ENCODE measurements around the gene ROR2.

DNA sequence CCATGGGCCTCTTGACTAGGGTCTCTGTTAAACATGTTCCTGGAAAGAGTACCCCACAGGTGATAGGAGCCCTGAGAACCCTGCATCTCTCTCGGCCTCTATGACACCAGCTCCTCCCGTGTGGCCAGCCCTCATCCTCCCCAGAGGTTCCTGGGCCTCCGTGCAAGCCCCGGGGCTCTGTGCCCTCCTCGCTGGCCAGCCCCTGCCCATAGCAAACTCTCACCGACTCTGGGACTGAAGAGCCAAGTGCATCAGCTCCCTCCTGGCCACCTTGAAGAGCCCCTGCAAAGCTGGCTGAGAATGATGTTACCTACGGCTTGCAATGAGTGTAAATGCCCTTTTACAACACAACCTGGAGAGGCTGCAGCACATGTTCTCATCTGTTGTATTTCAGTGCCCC is 224.4 kb downstream of the ROR2 start:
- TF ChIP-seq CTCF (IDR thresholded peaks at IDR 0.05; ENCODE audit: insufficient read depth, low read length, poor library complexity, severe bottlenecking) (no peak), EZH2phosphoT487 (conservative IDR thresholded peaks at IDR 0.05; ENCODE audit: low read length) (no peak)
